SK-N-SH (cell line): ENCODE results near the gene CAD.

Source experiments
- CHD2 ChIP-seq: fragments of 150-350 bp; IDR thresholded peaks from 2 replicates; pipeline ENCODE4 v1.6.1; 2018; ENCODE audit warnings: low read length; ENCODE audit not compliant: partially characterized antibody
- CTCF ChIP-seq: fragments of 200-600 bp; sonication (generic); IDR thresholded peaks from 2 replicates; pipeline ENCODE4 v1.6.1; 2017; ENCODE audit warnings: antibody characterized with exemption, mild to moderate bottlenecking, moderate library complexity
- EP300 ChIP-seq, 2 experiments: IDR thresholded peaks; 2 replicates each; pipeline versions ENCODE4 v1.4.0 to v1.6.1; 2012; ENCODE audit warnings: borderline replicate concordance in 1 of 2, low read depth in 1 of 2, low read length in 1 of 2
- FOXM1 ChIP-seq: IDR thresholded peaks from 2 replicates; pipeline ENCODE4 v1.4.0; 2012; ENCODE audit warnings: low read depth, mild to moderate bottlenecking
- JUND ChIP-seq: IDR thresholded peaks from 2 replicates; pipeline ENCODE4 v1.4.0; 2012
- POLR2AphosphoS5 ChIP-seq: IDR thresholded peaks from 2 replicates; pipeline ENCODE4 v1.6.1; 2012; ENCODE audit warnings: low read depth, low read length
- RAD21 ChIP-seq: IDR thresholded peaks from 2 replicates; pipeline ENCODE4 v1.6.1; 2012; ENCODE audit warnings: mild to moderate bottlenecking, low read length
- RXRA ChIP-seq: IDR thresholded peaks from 2 replicates; pipeline ENCODE4 v1.4.0; 2012; ENCODE audit warnings: low read depth, mild to moderate bottlenecking, borderline replicate concordance
- SIN3A ChIP-seq: IDR thresholded peaks from 2 replicates; pipeline ENCODE4 v1.6.1; 2012; ENCODE audit warnings: low read depth, mild to moderate bottlenecking, low read length, moderate library complexity, borderline replicate concordance
- TAF1 ChIP-seq: IDR thresholded peaks from 2 replicates; pipeline ENCODE4 v1.6.1; 2012; ENCODE audit warnings: low read depth, mild to moderate bottlenecking, low read length, moderate library complexity, borderline replicate concordance
- YY1 ChIP-seq: IDR thresholded peaks from 2 replicates; pipeline ENCODE4 v1.4.0; 2012; ENCODE audit warnings: low read depth, mild to moderate bottlenecking
- TF ChIP-seq, protein P1 (sequence below): IDR thresholded peaks from 2 replicates; pipeline ENCODE4 v1.4.0; 2012; ENCODE audit warnings: low read depth, borderline replicate concordance

DNA sequence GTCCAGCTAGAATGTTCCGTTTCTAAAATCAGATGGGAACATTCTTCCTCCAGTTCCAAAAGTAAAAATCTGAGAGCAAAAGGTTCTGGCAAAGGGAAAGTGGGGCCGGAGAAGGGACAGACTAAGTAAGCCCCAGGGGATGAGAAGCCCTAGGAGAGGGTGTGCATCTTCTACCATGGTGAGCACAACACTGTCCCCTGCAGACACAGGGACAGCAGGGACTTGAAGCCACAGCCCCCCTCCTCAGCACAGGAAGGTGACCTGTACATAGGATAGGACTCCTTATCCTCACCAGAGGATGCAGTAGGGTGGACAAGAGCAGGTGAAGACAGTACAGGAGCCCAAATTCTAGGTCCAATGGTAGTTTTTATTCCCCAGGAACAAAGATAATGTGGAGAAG, 17.9 kb upstream of the CAD start:
- no peak for TF ChIP-seq CTCF
- TF ChIP-seq JUND, result no peak
- TF ChIP-seq SIN3A, result no peak
- TF ChIP-seq, protein P1, sequence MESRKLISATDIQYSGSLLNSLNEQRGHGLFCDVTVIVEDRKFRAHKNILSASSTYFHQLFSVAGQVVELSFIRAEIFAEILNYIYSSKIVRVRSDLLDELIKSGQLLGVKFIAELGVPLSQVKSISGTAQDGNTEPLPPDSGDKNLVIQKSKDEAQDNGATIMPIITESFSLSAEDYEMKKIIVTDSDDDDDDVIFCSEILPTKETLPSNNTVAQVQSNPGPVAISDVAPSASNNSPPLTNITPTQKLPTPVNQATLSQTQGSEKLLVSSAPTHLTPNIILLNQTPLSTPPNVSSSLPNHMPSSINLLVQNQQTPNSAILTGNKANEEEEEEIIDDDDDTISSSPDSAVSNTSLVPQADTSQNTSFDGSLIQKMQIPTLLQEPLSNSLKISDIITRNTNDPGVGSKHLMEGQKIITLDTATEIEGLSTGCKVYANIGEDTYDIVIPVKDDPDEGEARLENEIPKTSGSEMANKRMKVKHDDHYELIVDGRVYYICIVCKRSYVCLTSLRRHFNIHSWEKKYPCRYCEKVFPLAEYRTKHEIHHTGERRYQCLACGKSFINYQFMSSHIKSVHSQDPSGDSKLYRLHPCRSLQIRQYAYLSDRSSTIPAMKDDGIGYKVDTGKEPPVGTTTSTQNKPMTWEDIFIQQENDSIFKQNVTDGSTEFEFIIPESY, result no peak
- TF ChIP-seq RXRA, result no peak
- no peak for TF ChIP-seq YY1
- TF ChIP-seq CHD2, result no peak
- no peak for TF ChIP-seq RAD21
- no peak for TF ChIP-seq FOXM1
- no peak for TF ChIP-seq TAF1
- no peak for TF ChIP-seq POLR2AphosphoS5
- TF ChIP-seq EP300 (IDR thresholded peaks at IDR 0.05; ENCODE audit: borderline replicate concordance in 1 of 2, low read depth in 1 of 2, low read length in 1 of 2), result no peak
